HL-60/S4 treated with retinoic acid at 250 ng/mL for 4 days and 3 days (cell line): ENCODE data around the gene ATP5PD.

Experiments used
- in situ Hi-C: fragments of 300-500 bp; cut with MboI; formaldehyde crosslinking; loops from 2 replicates; pipeline ENCODE4 v1.7.0; 2022; ENCODE audit warnings: low sequenced_read_pairs

The ATP5PD gene

DNA sequence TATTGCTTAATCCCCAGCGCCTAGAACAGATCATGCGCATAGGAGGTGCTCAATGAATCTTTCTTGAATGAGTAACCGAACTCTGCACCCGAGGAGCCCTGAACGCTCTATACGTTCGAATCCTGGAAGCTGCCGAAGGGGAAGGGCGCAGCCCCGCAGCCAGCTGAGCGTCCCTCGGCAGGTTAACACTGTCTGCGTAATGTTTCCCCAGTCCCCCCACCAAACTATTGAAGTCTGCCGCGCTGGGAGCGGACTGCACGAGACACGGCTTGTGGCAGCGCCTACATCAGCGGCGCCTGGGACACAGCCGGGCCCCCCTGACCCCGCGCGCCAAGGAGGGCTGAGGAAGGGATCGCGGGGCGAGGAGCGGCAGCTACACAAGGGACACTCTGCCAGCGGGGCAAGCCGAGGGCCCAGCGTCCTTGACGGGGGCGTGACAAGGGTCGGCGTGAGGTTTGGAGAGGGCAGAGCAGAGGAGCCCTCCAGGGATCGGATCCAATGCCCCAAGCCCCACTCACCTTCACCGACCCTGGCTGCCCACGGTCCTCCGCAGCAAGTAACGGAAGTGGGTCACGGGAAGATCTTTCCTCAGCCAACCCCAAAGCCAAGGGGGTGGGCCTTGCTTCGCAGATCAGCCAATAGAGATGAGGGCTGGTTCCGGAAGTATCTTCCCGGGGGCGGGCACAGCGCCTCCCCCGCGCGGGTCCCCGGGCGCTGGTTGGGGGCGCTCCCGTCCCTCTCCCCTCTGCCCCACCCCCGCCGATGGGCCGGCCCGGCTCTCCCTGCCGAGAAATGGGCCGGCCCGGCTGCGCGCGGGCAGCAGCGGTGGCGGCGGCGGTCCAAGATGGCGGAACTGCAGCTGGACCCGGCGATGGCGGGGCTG lies at the start of gene ATP5PD, which contains the start of gene KCTD2:
Gene ATP5PD (minus strand): TSS at position 563 of the 883 bp plus-strand sequence. CDS start 4,319 bp downstream, outside the sequence.
Gene KCTD2 (plus strand): TSS at position 819 of the 883 bp plus-strand sequence. CDS start 26 bp downstream, at position 845.
- in situ Hi-C loops, result no loop called here

DNA sequence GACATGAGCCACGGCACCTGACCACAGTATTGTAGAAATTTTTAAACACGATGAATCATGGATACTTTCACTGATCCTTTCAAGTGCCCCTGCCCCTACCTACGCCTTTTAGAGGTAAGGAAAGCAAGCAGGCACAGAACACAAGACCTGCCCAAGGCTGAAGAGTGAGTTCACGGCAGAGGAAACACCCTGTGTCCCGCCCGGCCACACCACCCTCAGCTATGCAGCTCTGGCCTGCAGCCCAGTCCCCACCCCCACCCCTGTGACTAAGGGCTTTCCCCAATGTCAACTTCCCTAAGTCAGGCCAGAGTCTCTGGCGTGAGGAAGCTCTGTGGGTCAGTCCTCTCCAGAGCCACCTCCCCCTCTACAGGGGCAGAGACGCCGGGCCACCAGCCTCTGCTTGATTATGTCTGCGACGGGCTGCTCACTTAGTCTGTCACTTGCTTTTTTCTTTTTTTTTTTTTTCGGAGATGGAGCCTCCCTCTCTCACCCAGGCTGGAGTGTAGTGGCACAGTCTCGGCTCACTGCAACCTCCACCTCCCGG lies 49.4 kb upstream of the ATP5PD start:
- in situ Hi-C loops, result no loop called here

DNA sequence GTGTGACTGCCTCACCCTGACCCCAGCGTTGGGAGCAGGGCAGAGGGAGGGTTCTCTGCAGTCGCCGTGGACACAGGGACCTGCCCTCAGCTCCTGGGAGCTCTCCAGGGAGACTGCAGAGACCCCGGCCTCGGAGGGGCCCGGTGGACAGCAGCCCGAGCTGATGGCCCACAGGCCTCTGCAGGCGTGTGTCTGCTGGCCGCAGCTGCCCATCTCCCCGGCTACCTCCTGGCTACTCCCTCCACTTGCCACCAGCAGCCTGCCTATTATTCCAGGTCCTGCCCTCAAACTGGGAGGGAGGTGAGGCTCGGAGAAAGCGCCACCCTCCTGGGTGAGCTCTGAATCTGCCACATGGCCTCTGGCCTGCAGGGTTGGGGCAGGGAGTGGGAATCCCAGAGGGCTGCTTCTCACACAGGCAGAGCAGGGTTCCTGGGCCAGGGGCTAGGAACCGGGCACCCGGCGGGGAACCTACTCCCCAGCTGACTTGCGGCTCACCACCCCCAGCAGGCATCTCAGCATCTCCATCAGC lies 48.2 kb upstream of the ATP5PD start:
- in situ Hi-C loops, result no loop called here

DNA sequence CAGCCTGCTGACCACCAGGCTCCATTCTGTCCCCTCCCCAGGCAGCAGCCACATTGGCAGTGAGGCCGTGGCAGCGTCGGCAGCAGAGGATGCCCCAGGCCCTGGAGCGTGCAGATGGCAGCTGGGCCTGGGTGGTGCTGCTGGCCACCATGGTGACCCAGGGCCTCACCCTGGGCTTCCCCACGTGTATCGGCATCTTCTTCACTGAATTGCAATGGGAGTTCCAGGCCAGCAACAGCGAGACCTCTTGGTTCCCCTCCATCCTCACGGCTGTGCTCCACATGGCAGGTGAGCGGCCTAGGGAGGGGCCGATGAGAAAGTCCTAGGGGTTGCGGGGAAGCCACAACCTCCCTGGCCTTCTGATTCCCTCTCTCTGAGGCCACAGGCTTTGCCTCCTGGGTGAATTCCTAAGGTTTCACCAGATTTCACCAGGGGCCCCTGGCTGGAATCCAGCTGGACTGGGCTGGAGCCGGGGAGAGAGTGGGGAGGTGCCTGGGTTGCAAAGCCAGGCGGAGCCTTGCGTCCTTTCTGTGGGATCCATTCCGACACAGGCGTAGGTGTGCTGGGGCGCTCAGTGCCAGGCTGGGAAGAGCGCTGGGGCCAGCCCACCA lies 46.9 kb upstream of the ATP5PD start:
- in situ Hi-C loops, result no loop called here

DNA sequence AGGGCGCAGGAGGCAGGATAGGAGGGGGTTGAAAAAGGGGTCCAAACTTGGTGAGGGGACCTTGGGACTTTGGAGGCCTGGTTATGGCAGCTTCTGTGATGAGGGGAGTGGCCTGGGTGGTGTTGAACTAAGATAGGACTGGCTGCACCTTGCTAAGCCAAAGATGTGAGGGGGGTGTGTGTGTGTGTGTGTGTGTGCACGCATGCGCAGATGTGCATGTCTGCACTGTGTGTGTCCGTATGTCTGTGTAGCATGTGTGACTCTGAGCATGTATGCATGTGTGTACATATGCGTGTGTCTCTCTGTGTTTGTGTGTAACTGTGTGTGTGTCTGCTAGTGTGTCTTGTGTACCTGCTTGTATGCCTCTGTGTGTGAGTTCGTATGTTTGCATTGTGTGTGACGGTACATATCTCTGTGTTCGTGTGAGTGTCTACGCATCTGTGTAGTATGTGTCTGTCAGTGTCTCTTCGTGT lies 45.1 kb upstream of the ATP5PD start:
- in situ Hi-C loops, result no loop called here

DNA sequence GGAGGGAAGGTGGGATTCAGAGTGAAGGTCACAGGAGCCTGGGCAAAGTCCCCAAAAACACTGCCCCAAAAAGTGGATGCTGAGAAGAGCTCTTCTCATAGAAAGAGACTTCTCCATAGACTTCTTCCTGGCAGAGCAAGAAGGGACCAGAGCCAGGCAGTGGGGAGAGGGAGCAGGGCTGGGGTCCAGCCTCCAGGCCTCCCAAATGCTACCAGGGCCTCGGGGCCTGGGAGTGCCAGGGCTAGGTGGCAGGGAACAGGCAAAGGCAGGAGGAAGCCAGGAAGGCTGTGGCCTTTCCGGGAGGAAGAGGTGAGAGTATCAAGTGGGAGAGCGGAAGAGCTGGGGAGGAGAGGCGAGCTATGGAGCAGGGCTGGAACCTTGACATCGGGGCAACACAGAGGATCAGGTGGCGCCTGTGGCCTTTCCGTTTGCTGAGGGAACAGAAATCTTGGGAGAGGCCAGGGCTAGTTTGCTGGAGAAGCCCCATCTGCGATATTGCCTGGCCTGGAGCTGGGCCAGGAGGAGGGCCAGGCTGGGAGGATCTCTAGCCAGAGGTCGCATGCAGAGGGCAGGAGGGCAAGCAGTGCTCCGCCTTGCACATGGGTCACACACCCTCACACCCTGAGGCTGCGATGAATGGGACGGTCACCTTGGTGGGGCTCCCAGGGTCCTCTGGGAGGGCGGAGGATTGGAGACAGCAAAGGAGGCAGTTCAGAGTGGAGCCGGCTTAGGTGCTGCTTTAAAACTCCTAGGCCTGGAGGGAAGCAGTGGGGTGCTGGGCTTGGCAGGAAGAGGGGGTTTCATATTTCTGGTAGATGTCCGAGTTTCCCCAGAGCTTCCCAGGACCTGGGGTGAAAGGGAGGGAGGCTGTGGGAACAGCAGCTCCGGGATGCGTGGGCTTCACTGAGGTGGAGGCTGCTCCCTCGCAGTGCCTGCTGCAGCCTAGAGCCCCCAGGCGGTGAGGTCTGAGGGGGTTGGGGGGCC lies 44.4 kb upstream of the ATP5PD start:
- in situ Hi-C loops, result no loop called here

DNA sequence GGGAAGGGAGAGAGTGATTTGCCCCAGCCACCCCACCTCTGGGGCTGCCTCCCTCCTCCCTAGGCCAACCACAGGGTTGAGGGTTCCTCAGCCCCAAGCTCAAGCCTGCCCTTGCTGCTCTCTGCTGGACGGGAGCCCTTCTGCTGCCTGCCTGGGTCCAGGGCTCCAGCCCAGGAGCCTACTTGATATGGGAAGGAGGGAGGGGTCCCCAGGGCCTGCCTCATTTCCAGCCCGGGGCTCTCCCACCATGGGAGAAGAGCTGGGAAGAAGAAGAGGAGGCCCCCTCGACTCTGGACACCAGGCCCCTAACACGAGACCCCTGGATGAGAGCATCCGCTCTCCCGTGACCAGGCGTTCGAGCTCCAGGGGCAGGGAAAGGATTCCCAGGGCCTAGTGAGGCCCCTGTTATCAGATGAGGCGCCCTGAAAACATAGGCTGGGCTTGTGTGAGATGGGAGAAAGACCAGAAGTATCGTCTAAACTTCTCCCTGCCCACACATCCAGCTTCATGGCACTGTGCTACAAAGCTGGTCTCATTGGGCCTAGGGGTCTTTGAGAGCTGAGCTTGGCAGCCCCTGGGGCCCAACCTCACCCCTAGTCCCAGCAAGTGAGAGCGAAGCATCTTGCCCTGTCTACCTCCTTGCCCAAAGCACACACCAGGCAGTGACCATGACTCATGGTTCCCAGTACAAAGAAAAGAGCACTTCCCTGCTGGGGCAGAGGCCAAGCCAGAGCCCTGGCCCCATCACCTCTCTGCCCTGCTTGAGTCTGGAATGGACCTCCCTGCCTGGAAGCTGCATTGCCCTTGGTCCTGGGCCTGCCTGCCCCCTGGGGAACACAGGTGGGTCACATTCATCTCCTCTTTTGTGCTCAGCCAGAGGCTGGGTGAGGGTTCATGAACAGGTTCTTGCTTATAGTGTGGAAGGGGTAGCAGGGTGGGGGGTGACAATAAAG lies 42.0 kb upstream of the ATP5PD start:
- in situ Hi-C loops, result no loop called here

DNA sequence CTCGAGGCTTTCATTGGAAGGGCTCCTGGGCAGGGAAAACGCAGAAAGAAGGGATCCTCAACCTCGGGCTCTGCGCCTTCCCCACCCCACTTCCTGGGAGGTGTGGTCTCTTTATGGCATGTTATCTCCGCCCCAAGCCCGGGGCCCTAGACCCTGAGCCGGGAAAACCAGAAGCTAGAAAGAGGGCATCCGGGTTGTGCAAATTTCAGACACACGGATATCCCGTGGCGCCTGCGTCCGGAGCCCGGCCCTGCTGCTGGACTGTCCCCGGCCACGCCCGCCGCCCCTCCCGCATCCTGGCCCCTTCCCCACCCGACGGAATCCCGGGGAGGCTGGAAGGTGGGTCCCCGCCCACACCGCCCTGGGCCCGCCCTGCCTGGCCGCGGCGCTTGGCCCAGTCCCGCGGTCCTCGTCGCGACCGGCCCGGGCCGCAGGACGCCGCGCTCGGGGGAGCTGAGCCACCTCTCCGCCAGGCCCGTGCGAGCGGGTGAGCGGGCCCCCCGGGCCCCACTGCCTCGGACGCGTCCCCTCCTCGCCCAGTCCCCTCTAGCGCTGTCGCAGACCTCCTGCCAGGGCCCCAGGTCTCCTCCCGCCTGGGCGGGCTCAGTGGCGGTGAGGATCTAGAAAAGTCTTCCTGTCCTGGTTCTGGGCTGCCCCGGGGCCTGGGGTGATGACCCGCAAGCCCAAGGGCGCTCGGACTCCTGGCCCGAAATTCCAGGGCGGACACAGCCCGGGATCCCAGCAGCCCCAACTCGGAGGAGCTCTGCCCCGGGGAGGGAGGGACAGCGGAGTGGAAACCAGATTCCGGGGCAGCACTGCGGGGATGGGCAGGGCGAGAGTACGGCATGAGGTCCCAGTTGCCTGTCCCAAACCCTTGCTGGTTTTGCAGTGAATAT lies 41.0 kb upstream of the ATP5PD start, which contains the start of gene SLC16A5:
Gene SLC16A5 (plus strand): TSS at position 397 of the 896 bp plus-strand sequence. CDS start 5,683 bp downstream, outside the sequence.
- in situ Hi-C loops, result no loop called here

DNA sequence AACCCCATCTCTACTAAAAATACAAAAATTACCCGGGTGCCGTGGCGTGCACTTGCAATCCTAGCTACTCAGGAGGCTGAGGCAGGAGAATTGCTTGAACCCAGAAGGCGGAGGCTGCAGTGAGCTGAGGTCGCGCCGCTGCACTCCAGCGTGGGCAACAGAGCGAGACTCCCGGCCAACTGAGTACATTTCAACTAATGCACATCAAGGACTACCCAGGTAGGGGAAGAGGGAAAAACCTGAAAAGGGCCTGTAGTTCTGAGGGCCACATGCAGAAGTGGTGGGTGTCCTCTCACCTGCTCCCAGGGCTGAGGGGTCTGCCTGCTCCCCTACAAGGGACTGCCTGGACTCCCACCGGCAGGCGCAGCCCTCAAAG lies 40.4 kb upstream of the ATP5PD start:
- in situ Hi-C loops, result no loop called here

DNA sequence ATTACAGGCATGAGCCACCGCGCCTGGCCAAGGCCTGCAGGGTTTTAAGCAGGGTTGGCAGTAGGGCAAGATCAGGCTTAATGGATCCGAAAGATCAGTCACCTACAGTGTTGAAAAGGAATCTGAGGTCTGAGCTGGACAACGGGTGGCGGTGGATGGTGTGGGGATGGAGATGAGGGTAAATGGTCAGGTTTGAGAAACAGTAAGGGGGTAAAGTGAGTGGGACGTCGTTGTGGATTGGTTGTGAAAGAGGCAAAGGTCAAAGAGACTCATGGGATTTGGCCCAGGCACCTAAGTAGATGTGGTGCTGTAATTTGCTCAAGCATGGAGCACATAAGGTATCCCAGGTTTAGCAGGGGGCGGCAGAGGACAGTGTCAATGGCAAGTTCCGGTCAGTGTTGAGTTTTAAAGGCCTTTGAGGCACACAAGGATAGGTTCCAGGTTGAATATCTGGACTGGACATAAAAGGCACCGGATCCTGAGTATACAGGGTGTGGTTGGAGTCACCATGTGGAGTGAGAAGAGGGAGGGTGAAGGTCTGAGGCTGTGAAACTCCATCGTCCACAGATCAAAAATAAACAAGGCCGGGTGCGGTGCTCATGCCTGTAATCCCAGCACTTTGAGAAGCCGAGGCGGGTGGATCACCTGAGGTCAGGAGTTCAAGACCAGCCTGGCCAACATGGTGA lies 39.9 kb upstream of the ATP5PD start:
- in situ Hi-C loops, result no loop called here

DNA sequence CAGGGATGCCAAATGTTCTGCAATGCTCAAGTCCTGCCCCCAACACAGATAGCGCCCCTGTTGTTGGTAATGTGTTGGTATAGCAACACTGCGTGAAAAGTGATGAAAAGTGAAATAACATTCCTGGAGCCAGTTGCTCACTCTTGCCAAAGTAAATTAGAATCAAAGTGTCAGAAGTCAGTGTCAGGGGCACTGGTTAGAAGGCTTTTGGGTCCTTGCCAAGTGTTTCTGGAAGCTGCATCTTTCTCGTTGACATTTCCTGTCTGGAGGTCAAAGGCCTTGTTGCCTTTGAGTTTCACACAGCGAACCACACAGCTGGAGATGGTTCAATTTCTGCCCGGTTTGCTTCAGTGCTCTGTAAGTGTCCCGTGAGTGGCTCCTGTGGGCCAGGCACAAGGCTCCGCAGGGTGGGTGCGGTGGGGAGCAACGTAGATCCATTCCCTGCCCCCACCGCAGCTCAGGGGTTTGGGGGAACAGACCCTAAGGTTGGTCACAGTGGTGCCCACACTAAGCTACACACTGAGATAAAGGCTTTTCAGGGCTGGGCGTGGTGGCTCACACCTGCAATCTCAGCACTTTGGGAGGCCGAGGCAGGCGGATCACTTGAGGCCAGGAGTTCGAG lies 37.4 kb upstream of the ATP5PD start:
- in situ Hi-C loops, result no loop called here

DNA sequence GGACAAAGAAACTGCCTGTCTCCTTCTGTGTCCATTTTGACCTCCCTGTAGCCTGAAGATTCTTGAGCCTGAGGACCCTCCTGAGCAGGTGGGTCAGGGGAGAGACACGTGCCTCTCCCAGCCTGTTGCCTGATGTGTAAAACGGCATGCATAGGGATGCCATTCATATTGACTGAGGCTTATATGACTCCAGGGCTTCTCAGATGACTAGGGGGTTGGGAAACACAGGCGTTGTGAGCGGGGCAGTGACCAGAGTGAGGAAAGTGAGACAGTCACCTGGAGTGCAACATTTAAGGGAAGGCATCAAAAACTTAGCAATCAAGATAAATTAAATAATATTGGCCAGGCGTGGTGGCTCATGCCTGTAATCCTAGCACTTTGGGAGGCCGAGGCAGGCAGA lies 35.9 kb upstream of the ATP5PD start:
- in situ Hi-C loops, result no loop called here

DNA sequence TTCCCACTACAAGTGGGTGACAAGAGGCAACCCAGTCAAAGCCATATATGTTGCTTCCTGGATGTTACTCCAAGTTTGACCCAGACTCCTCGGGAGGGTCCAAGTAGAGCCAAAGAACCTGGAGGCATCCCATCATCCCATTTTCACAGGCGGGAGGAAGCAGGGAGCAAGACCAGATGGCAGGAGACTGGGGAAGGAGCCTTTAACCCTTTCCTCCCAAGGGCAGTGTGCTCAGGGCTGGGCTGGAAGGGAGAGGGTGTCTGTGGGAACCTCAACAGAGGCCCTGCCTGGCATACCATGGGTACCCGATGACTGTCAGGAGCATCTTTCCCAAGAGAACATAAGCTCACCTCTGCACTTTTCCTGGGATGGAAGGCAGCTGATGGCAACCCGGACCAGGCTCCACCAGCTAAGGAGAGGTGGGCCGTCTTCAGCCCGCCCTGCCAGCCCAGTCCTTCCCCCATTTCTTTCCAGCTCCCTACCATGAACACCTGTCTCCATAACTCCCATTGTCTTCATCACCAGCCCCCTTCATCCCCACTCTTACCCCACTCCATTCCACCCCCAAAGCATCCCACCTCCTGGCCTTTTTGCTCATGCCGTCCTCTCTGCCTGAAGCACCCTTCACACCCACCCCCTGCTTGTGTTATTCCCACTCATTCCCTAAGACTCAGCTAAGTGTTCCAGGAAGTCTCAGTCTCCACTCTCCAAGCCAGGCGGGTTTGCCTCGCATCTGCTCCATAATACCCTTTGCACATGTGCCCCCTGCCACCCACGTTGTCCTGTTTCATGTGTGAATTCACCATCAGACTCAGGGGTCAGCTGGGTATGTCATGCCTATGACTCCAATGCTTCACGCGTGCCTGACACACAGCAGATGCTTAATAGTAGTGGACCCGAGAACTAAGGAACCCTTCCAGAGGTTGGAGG lies 35.1 kb upstream of the ATP5PD start:
- in situ Hi-C loops, result no loop called here

DNA sequence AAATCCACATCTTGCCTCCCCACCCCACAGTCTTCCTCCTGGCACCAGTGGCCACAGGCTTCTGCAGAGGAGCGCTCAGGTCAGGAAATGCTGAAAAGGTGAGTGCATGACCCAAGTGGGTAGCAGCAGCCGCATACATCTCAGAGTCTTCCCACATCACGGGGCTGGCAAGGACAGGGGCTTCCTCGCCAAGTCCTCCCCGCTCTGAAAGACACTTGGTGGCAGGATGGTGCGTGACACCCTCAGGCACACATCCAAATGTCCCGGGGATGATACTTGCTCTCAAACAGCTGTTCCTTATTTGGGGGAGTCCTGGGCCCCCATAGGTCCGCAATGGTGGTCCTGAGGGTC lies 32.2 kb upstream of the ATP5PD start:
- in situ Hi-C loops, result no loop called here

DNA sequence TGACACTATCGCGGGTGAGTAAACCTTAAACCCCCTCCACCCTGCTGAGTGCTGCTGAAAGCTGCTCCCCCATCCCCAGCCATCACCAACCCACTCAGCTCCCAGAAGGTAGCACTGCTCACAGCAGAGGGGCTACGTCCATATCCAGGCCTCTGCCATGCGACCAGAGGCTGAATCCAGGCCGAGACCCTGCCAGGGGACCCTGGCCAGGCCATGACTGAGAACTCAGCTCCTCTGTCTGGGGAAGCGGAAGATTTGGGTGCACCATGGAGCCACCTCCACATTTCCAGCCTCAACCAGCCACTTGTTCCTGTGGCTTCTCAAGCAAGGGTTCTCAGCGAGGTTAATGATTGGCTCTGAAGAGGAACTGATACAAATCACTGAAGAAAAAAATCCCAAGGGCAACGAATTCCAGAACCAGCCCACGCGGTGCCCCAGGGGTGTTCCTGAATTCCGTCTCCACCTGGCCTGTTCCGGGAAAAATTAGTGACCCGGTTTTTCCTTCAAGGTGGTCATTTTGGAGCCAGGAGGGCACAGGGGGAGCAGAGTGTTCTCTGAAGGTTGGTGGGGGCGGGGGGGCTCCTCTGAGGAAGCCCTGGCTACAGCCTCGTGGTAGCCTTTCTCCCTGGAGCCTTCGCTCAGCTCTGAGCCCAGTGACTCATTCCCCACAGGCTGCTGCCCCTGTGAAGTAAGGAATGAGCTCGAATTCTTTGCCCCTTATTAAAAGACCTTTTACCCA lies 31.7 kb upstream of the ATP5PD start:
- in situ Hi-C loops, result no loop called here
